ENCODE results near the gene SCYL1. TPM values are rescaled to one million over a fixed set of nuclear protein-coding genes. Genes with fewer than 3 reads are reported as not detected.
A peak's percentile ranks its signal among the peaks of the same experiment; 100 is the strongest.

Gene SCYL1
- total RNA-seq, 1 donor from 2014 or later, result 80.0 TPM

GRCh38 chr11:65529475-65530156 lies 4.7 kb downstream of the SCYL1 start:
- Mint-ChIP-seq H3K27ac (ENCODE audit: unreplicated experiment) (no peak overlapping the region), H3K27me3 (ENCODE audit: unreplicated experiment) (peaks cover 2% of the 10 kb centered on the region), H3K36me3 (ENCODE audit: unreplicated experiment) (no peaks in the 10 kb centered on the region), H3K4me3 (ENCODE audit: unreplicated experiment) (no peak overlapping the region), H3K4me1 (ENCODE audit: low read depth, unreplicated experiment) (peaks cover 4% of the 10 kb centered on the region), H3K9me3 (ENCODE audit: unreplicated experiment) (peaks cover 1% of the 10 kb centered on the region)
- no peak for TF ChIP-seq CTCF (IDR thresholded peaks at IDR 0.05; ENCODE audit: partially characterized antibody, unreplicated experiment)
- DNase-seq, result no peak

- Mint-ChIP-seq H3K9me3 (ENCODE audit: unreplicated experiment) (peaks cover 1% of the 10 kb centered on the region), H3K4me1 (ENCODE audit: low read depth, unreplicated experiment) (peaks cover 5% of the 10 kb centered on the region), H3K4me3 (ENCODE audit: unreplicated experiment) (peak overlapping the region; percentile 38), H3K27ac (ENCODE audit: unreplicated experiment) (no peak overlapping the region), H3K36me3 (ENCODE audit: unreplicated experiment) (no peaks in the 10 kb centered on the region), H3K27me3 (ENCODE audit: unreplicated experiment) (peaks cover 3% of the 10 kb centered on the region)
- DNase-seq, result no peak
- no peak for TF ChIP-seq CTCF (IDR thresholded peaks at IDR 0.05; ENCODE audit: partially characterized antibody, unreplicated experiment)
These were observed 5.2 kb downstream of the SCYL1 start for GRCh38 chr11:65530157-65530496.

GRCh38 chr11:65532388-65533064 lies 7.6 kb downstream of the SCYL1 start:
- Mint-ChIP-seq H3K4me3 (ENCODE audit: unreplicated experiment) (no peak overlapping the region), H3K9me3 (ENCODE audit: unreplicated experiment) (no peaks in the 10 kb centered on the region), H3K27ac (ENCODE audit: unreplicated experiment) (no peak overlapping the region), H3K4me1 (ENCODE audit: low read depth, unreplicated experiment) (peaks cover 11% of the 10 kb centered on the region), H3K27me3 (ENCODE audit: unreplicated experiment) (peaks cover 7% of the 10 kb centered on the region), H3K36me3 (ENCODE audit: unreplicated experiment) (no peaks in the 10 kb centered on the region)
- no peak for DNase-seq
- no peak for TF ChIP-seq CTCF (IDR thresholded peaks at IDR 0.05; ENCODE audit: partially characterized antibody, unreplicated experiment)

- no peaks in the 10 kb centered on the region for H3K9me3 Mint-ChIP-seq (ENCODE audit: unreplicated experiment)
- peaks cover 12% of the 10 kb centered on the region for H3K4me1 Mint-ChIP-seq (ENCODE audit: low read depth, unreplicated experiment)
- H3K36me3 Mint-ChIP-seq (ENCODE audit: unreplicated experiment), result no peaks in the 10 kb centered on the region
- no peak for TF ChIP-seq CTCF (IDR thresholded peaks at IDR 0.05; ENCODE audit: partially characterized antibody, unreplicated experiment)
- H3K27me3 Mint-ChIP-seq (ENCODE audit: unreplicated experiment), result peaks cover 8% of the 10 kb centered on the region
- no peak overlapping the region for H3K27ac Mint-ChIP-seq (ENCODE audit: unreplicated experiment)
- no peak for DNase-seq
- H3K4me3 Mint-ChIP-seq (ENCODE audit: unreplicated experiment), result no peak overlapping the region
These were observed 10.2 kb downstream of the SCYL1 start for GRCh38 chr11:65535102-65535501.

Measured in glutamatergic neuron (in vitro differentiated cells).